ENCODE results near the gene PPA1. TPM values are rescaled to one million over a fixed set of nuclear protein-coding genes. Genes with fewer than 3 reads are reported as not detected.
"Not testable (repeated sequence)": the region's sequence is repeated elsewhere in the genome, so short reads cannot be mapped to it uniquely, and the experiment has no call there.

The PPA1 gene
- total RNA-seq, 1 donor from 2014 or later, result 67.4 TPM

DNA sequence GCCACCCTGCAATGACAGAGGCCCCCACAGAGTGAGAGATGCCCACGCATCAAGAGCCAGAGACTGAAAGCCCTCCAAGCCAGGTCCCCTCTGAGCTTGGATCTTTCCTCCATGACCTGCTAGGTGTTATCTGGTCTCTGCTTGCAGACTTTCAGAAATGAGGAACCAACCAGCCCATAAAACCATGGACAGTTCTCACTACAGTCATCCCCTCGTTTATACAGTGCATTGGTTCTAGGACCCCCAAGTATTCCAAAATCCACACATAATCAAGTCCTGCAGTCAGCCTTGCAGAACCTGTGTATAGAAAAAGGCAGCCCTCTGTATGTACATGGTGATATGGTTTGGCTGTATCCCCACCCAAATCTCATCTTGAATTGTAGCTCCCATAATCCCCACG, 27.5 kb upstream of the PPA1 start:
- Mint-ChIP-seq H3K4me1 (ENCODE audit: low read depth) (no peaks in the 10 kb centered on the region), H3K27ac (ENCODE audit: unreplicated experiment) (no peak overlapping the region), H3K27me3 (ENCODE audit: low read depth) (peaks cover 2% of the 10 kb centered on the region), H3K9me3 (ENCODE audit: low read depth) (peaks cover 3% of the 10 kb centered on the region), H3K36me3 (ENCODE audit: low read depth) (no peaks in the 10 kb centered on the region), H3K4me3 (ENCODE audit: unreplicated experiment) (no peak overlapping the region)
- TF ChIP-seq, protein P1, sequence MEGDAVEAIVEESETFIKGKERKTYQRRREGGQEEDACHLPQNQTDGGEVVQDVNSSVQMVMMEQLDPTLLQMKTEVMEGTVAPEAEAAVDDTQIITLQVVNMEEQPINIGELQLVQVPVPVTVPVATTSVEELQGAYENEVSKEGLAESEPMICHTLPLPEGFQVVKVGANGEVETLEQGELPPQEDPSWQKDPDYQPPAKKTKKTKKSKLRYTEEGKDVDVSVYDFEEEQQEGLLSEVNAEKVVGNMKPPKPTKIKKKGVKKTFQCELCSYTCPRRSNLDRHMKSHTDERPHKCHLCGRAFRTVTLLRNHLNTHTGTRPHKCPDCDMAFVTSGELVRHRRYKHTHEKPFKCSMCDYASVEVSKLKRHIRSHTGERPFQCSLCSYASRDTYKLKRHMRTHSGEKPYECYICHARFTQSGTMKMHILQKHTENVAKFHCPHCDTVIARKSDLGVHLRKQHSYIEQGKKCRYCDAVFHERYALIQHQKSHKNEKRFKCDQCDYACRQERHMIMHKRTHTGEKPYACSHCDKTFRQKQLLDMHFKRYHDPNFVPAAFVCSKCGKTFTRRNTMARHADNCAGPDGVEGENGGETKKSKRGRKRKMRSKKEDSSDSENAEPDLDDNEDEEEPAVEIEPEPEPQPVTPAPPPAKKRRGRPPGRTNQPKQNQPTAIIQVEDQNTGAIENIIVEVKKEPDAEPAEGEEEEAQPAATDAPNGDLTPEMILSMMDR (IDR thresholded peaks at IDR 0.05), result no peak
- DNase-seq (ENCODE audit: low spot score), result no peak

DNA sequence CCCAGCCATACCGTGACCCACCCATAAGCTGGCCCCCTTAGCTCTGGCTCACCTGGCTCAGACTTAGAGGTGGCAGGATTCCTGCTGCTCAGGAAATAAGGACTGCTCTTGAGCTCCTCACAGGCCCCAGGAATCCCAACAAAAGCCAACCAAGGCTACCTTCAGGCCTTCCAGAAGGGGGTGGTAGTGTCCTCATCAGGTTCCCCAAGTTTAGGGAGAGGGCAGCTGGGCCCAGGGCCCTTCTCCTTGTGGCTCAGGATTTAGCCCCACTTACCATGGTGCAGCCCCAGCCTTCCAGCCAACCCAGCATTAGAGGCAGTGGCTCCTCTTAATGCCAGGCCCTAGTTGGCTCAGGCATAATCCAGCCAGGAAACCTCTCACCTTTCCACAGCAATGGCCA, 27.0 kb upstream of the PPA1 start:
- no peak overlapping the region for H3K4me3 Mint-ChIP-seq (ENCODE audit: unreplicated experiment)
- H3K4me1 Mint-ChIP-seq (ENCODE audit: low read depth), result no peaks in the 10 kb centered on the region
- H3K27me3 Mint-ChIP-seq (ENCODE audit: low read depth), result peaks cover 2% of the 10 kb centered on the region
- H3K9me3 Mint-ChIP-seq (ENCODE audit: low read depth), result peaks cover 3% of the 10 kb centered on the region
- no peak overlapping the region for H3K27ac Mint-ChIP-seq (ENCODE audit: unreplicated experiment)
- TF ChIP-seq, protein P1 (IDR thresholded peaks at IDR 0.05), result no peak
- H3K36me3 Mint-ChIP-seq (ENCODE audit: low read depth), result no peaks in the 10 kb centered on the region
- no peak for DNase-seq (ENCODE audit: low spot score)

DNA sequence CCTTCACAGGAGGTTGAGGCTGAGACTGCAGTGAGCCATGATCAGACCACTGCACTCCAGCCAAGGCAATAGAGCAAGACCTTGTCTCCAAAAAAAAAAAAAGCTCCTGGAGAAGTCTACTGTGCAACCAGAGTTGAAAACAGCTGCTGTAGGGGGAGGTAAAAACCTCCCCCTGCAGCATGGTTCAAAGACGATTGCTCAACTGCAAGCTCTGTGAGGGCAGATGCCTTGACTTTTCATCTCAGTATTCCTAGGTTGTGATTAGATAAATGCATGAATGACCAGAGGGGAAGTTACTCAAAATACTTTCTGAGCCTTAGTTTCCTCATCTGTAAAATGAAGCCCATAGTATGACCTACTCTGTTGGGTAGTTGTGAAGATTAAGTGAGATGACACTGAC, 25.0 kb upstream of the PPA1 start:
- H3K4me1 Mint-ChIP-seq (ENCODE audit: low read depth), result no peaks in the 10 kb centered on the region
- DNase-seq (ENCODE audit: low spot score), result no peak
- H3K4me3 Mint-ChIP-seq (ENCODE audit: unreplicated experiment), result no peak overlapping the region
- no peaks in the 10 kb centered on the region for H3K36me3 Mint-ChIP-seq (ENCODE audit: low read depth)
- H3K27ac Mint-ChIP-seq (ENCODE audit: unreplicated experiment), result no peak overlapping the region
- TF ChIP-seq, protein P1 (IDR thresholded peaks at IDR 0.05), result no peak
- H3K27me3 Mint-ChIP-seq (ENCODE audit: low read depth), result no peaks in the 10 kb centered on the region
- H3K9me3 Mint-ChIP-seq (ENCODE audit: low read depth), result peaks cover 3% of the 10 kb centered on the region

DNA sequence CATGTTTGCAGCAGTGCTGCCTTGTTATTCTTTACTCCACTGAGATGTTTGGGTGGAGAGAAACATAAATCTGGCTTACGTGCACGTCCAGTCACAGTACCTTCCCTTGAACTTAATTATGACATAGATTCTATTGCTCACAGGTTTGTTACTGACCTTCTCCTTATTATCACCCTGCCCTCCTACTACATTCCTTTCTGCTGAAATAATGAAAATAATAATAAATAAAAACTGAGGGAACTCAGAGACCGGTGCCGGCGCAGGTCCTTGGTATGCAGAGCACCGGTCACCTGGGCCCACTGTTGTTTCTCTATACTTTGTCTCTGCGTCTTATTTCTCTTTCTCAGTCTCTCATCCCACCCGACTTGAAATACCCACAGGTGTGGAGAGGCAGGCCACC, 24.6 kb upstream of the PPA1 start:
- not testable (repeated sequence) for H3K27me3 Mint-ChIP-seq (ENCODE audit: low read depth); H3K27ac Mint-ChIP-seq (ENCODE audit: unreplicated experiment); DNase-seq (ENCODE audit: low spot score)

DNA sequence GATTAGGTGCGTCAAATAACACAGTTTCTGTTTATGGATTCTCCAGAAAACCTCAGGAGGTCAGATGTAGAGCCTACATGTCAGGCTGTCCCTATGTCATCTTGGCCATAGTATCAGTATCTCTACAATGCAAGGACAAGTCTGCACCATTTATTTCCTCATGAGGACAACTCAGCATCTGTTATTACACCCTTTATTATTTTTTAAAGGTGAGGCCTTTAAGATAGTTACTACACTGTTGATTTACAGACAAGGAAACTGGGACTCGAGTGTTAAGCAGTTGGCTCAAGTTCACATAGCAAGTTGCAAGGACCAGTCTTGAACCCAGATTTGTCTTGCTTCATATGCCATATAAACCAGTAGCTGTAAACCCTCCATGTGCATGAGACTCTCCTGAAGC, 23.2 kb upstream of the PPA1 start:
- H3K4me3 Mint-ChIP-seq (ENCODE audit: unreplicated experiment), result no peak overlapping the region
- no peaks in the 10 kb centered on the region for H3K4me1 Mint-ChIP-seq (ENCODE audit: low read depth)
- no peak for DNase-seq (ENCODE audit: low spot score)
- peaks cover 8% of the 10 kb centered on the region for H3K9me3 Mint-ChIP-seq (ENCODE audit: low read depth)
- TF ChIP-seq, protein P1 (IDR thresholded peaks at IDR 0.05), result no peak
- H3K27me3 Mint-ChIP-seq (ENCODE audit: low read depth), result no peaks in the 10 kb centered on the region
- H3K36me3 Mint-ChIP-seq (ENCODE audit: low read depth), result peaks cover 2% of the 10 kb centered on the region
- H3K27ac Mint-ChIP-seq (ENCODE audit: unreplicated experiment), result no peak overlapping the region

More for the DNA sequence above, 24.6 kb upstream of the PPA1 start:
- not testable (repeated sequence) for H3K4me1 Mint-ChIP-seq (ENCODE audit: low read depth); H3K4me3 Mint-ChIP-seq (ENCODE audit: unreplicated experiment); H3K9me3 Mint-ChIP-seq (ENCODE audit: low read depth); H3K36me3 Mint-ChIP-seq (ENCODE audit: low read depth)
